Activated CD4-positive, alpha-beta T cell treated with anti-CD3 and anti-CD28 coated beads, Interleukin-2, amount 50 U/mL, for 24 hours (primary cell): Measurements from ENCODE around the gene TANGO6.

Experiments
- DNase-seq, 2 donors: peaks; one replicate each; pipeline ENCODE4 v3.0.0-alpha.2; 2020; ENCODE audit warnings: low read depth in 1 of 2, low spot score in 1 of 2

The TANGO6 gene

DNA sequence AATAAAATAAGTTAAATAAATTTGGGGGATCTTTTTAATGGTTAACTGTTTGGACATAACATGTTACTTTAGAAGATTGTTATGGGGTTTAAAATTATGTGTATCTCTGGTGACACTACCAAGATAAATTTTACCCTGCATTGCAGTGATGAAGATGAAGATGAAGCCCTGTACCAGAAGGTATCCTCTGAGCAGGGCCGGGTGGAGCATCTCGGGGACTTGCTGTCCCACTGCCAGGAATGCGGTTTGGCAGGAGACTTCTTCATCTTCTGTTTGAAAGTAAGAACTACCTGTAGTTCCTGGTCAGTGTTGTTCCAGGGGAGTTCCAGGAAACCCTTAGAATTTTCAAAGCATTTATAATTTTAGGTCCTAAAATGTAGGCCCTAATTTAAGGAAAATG, 64.0 kb downstream of the TANGO6 start:
- DNase-seq = no peak

DNA sequence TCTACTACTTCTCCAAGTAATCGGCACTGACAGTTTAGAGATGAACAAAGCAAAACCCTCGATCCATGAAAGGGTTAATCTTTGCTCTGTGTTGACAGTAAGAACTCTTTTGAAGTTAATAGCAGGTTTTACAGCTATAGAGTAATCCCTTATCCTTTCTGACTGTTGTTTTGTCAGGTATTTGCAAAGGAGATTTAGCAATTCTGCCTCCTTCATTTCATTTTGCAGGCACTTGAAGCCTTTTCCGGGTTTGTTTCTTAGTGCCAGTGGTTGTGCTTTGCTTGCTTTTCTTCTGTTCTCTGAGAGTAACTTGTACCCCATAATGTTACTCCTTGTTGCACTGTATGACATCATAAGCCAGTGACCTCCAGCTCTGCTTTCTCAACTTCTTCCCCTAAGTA, 64.5 kb downstream of the TANGO6 start:
- no peak for DNase-seq

DNA sequence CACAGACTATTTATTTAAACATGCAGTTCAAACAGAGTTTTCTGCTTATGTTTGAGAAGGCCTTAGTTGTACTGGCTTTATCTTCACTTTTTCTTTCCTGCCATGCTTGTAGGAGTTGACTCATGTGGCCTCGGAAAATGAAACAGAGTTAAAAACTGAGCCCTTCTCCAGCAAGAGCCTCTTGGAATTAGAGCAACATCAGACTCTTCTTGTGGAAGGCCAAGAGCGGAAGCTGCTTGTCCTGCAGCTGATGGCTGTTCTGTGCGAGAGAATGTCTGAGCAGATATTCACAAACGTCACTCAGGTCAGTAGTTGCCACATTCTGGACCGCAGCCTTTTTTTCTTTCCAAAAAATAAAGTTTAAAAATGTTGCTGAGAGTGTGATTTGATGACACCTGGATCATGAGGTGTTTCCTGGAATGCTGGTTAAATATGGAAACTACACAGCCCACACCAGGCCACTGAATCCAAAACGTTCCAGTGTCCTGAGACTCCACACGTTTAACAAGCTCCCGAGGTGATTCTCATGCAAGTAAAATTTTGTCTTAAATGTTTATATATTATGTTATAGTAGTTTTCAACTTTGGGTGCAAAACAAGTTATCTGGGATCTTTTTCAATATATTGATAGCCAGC, 65.9 kb downstream of the TANGO6 start:
- no peak for DNase-seq

DNA sequence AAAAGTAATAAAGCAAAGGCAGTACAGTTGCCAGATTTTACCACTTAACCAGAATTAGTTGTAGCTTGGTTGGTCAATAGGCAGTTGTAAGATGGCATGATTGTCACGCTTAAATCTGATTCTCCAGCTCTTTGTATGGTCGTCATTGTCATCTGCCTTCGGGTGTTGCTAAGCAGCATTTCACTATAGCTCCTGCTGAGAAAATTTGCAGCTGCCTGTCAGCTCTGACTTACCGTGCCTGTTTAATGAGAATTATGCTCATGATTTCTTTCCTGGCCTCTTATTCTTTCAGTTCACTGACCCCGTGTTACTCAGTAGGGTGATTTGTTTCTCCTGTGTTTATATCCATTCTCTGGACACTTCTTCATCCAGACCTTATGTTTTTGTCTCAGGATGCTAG, 66.7 kb downstream of the TANGO6 start:
- no peak for DNase-seq

DNA sequence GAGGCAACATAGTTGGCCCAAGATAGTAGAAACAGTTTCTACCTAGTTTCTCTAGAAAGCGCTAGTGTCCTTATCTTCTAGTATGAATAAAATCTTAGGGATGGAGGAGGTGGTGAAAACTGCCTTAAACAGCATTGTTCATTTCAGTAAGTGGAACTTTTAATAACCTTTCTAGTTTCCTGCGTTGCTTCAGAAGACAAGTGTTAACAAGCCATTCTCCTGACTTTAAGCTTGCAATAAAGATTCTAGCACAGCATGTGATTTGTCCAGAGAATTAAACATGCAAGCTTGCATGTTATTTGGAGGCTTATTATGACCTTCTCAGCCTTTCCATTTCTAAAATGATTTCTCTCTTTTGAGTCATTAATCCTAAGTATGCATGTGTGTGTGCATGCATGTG, 72.3 kb downstream of the TANGO6 start:
- no peak for DNase-seq

DNA sequence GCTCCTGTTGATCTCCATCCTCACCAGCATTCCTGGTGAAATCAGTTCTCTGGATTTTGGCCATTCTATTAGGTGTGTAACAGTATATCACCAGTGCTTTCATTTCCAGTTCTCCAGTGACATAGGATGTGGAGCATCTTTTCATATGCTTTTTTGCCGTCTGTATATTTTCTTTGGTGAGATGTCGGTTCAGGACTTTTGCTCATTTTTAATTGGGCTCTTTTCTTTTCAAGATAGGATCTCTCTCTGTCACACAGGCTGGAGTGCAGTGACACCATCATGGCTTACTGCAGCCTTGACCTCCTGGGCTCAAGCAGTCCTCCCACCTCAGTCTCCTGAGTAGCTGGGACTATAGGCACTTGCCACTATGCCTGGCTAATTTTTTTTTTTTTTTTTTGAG, 74.2 kb downstream of the TANGO6 start:
- DNase-seq = no peak

DNA sequence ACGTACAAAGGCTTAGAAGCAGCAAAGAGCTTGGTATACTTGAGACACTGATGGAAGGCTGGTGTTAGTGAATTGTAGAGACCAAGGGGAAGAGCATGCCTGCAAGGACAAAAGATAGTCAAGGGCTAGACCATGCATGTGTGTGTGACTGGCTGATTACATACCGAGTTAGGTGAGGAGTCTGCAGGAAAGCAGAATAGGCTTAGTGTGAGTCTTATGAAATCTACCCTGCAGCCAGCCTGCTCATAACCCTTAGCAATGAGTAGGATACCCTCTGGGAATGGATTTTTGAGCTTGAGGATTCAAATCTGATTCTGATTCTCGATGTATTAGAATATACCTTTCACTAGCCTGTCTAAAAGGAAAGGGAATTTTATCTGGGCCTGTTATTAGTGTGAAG, 77.0 kb downstream of the TANGO6 start:
- DNase-seq = no peak

DNA sequence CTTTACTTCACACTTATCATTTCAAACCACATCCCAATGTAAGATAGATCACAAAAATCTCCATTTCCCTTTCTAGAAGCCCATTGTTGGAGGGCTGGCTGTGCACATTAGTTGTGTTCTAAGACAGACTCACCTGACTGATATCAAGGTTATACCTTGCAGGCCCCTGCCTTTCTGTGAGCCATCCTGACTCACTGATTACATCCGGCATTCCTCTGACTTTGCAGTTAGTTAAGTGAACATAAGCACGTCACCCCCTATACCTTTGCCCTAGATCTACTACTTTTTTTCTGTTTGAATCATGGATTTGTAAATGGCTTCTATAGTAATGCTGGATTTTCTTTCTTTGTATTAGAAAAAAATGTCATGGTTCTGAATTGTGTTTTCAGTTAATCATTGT, 78.3 kb downstream of the TANGO6 start:
- no peak for DNase-seq

DNA sequence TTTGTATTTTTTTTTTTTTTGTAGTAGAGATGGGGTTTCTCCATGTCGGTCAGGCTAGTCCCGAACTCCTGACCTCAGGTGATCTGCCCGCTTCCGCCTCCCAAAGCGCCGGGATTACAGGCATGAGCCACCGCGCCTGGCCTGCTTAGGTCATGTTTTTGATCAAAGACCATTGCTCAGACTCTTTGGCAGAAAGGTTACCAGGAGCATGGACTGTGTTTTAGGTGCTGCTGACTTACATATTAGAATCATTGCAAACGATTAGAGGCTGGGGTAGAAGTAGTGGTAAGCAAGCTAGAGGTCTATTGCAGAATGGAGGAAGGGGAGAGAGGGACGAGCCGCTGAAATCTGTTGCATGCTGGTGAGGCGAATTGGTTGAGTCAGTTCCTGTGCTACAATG, 79.8 kb downstream of the TANGO6 start:
- no peak for DNase-seq

DNA sequence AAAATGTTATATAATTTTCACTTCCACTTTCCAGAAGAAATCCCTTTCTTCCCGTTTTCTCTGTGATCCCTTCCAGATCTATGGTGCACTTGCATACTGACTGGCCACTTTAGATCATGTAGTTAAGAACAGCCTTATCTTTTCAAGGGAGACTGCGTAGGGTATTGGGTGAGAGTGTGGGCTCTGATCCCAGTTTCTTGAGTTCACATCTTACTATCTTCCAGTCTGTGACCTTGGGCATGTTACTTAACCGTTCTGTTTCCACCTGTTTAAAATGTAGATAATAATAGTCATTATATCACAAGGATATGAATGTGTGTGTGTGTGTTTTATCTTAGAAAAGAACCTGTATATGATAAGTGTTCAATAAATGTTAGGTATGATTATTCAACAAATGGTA, 83.7 kb downstream of the TANGO6 start:
- DNase-seq = no peak

DNA sequence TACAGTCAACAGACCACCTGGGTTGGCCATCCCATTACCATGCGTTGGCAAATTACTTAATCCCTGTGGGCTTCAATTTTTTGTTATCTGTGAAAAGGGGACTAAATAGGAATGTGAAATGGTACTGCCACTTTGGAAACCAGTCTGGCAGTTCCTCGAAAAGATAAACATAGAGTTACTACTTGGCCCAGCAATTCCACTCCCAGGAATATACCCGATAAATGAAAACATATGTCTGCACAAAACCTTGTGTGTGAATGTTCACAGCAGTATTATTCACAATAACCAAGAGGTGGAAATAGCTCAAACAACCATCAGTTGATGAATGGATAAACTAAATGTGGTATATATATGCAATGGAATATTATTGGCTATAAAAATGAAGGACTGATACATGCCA, 87.9 kb downstream of the TANGO6 start:
- no peak for DNase-seq

DNA sequence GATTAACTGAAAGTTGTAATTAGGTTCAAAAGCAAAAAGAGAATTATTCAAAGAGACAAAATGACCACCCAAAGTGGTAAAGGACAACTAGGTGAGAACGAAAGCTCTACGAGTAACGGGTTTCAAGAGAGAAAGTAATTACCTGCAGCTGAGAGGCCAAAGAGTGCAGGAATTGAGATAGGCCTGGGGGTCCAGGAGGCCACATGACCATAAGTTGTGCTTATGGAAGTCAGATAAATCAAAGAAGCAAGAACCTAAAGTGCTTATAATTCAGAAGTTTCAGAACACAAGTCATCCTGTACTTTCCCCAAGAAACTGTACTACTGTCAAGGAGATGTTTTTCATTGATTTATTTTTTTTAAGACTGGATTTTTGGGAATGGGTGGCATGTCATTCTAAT, 91.1 kb downstream of the TANGO6 start:
- no peak for DNase-seq

DNA sequence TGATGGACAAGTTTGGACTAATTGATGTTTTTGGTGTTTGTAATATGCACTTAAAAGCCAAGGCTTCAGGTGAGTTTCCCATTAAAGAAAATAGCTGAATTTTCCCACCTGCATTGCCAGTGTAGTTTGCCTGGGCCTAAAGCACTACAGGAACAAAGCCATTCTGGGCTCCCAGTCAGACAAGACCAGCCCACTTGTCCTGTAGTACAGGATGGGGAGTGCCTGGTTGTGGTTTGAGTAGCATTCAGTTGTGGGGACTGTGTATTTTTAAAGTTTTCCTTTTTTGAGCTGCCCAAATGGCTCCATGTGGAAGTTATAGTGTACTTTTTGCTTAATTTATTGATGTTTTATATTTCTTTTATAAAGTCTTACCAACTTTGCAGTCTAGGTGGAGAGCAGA, 91.7 kb downstream of the TANGO6 start:
- no peak for DNase-seq

DNA sequence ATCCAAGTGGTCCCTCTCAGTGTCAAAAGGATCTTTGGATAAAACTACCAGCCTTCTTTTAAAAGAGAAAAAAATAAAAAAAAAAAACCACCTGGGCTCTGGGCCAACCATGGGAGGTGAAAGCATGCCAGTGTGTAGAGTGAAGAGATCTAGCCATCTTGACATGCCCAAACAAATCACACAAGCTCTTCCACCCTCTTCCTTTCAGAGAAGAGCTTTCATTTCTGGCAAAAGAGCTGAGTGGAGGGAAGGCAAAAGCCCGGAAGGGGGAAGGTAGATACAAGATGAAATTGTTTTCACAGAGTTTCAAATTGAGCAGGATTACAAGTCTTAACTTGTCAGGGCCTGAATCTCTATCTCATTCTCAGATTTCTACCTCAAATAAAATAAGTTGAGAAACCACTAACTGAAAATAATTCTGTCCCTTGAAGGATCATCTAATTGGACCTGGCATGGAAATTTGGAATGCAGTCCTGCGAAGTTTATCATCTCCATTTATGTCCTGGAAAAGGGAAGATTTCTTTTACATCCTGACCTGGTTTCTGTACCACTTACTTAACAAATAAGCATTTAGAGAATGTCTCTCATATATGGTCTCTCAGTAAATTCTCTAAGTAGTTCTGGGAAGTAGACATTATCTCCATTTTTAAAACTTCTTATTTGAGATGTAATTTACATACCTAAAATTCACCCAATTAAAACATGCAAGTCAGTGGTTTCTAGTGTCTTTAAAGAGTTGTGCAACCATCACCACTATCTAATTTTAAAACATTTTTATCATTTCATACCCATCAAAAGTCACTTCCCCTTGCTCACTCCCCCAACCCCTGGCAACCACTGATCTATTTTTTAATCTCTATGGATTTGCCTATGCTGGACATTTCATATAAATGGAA, 93.7 kb downstream of the TANGO6 start:
- DNase-seq = no peak

DNA sequence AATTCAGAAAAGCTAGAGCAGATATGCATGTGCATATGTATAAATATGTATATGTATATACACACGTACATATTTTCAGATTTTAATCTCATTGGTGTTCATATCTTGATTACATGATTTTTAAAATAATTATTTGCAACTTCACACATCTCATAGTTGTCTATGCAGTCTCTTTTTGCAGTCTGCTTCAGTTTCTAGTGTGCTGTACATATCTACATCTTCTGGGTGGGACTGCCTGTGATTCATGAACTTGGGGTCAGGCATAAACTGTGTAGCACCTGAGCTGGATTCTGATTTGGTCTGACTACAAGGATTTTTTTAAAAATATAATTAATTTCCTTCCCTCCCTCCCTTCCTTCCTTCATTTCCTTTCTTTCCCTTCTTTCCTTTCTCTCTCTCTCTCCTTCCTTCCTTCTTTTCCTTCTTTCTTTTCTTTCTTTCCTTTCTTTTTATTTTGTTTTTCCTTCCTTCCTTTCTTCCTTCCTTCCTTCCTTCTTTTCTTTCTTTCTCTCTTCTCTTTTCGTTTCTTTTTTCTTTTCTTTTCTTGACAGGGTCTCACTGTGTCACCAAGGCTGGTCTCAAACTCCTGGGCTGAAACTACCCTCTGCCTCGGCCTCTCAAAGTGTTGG, 96.5 kb downstream of the TANGO6 start:
- DNase-seq = no peak

DNA sequence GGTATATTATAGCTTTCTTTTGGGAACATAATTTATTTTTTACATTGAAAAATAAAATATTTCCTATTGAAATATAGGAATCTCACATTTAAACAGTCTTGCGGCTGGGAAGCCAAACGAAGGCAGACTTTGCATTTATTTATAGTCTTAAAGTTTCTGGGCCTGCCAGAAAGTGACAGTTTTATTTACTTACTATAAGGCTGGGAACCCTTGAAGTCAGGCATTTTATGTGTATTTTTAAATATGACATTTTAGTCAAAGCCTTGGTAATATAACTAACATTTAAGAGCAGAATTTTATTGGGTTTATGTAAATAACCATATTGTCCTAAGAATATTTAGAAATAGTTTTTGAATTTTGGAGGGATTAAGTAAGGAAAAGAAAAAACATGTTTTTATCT, 97.5 kb downstream of the TANGO6 start:
- DNase-seq = no peak

DNA sequence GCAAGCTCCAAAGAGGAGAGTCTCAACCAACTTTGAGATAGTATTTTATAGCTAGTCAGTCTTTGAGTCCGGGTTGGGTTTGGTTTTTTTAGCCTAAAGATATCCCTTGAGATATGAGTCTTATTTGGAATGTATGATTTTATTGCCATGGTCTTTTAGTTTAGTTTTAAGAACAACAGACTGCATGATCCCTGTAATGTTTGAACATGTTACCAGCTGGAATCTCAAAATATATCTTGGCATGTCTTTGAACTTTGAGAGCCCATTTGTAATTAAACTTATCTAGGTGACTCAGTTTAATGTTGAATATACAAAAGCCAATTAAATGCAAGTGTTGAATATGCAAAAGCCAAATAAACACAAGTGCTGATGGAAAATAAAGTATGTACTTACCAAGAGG, 100.6 kb downstream of the TANGO6 start:
- DNase-seq = no peak

DNA sequence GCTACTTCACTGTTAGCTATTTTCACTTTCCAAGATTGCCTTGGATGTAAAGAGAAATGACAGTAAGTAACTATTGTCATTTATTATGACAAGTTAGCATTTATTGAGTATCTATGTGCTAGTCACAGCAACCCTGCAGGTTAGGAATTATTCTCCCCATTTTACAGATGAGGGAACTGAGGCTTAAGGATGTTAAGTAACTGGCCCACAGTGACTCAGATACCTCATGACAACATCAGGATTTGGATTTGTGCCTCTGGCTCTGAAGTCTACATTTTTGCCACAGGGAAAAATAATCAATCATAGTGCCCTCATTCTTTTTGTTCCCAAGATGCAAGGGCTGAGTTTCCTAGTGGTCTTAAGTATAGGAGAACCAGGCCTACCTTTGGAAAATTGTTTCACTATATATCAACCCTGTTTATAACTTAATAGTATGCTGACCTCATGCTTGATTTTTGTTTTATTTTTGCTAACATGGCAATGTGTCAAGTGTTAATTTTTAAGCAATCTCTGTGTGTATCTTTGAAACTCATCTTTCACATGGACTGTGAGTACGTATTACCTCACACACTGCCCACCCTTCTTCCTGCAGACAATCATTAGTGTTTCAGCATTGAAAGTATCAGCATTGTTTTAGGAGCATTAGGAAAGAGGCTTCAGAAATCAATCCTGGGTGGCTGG, 105.0 kb downstream of the TANGO6 start:
- no peak for DNase-seq

DNA sequence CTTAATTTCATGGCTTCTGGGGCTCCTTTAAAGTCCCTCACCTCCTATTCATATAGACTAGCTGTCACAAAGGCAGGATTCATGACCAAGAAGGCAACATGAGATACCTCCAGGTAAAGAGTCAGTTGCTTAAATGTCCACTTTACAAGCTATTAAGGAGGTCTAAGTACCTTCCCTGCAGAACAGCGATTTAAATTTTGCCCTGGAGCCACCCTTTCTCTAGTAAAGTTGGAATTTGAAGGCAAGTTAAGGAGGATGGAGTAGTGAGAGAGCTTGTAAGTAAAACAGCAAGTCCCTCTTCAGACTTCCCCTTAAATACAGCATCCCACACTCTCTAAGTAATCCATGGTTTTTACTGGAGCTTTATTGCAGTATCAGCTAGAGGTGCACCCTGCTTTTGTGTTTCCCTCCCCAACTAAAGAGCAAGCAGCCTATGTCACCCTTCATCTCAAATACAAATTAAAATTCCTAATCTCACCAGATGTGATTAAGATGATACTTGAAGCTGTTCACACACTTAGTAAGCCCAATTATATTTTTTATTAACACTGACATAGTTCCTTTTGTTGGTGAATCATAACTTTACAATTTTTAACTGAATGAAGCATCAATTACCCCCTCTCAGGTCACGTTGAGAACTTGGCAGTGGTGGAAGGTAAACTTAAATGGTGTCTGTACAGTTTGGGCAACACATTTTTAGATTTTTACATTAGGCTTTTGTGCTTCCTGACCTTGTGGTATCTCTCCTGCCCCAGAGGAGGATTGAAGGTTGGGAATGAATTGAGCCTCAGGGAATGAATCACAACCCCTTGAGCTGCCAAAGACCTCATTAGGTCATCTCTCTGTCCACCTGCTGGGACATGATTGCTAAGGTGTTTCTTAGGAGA, 108.9 kb downstream of the TANGO6 start:
- no peak for DNase-seq

DNA sequence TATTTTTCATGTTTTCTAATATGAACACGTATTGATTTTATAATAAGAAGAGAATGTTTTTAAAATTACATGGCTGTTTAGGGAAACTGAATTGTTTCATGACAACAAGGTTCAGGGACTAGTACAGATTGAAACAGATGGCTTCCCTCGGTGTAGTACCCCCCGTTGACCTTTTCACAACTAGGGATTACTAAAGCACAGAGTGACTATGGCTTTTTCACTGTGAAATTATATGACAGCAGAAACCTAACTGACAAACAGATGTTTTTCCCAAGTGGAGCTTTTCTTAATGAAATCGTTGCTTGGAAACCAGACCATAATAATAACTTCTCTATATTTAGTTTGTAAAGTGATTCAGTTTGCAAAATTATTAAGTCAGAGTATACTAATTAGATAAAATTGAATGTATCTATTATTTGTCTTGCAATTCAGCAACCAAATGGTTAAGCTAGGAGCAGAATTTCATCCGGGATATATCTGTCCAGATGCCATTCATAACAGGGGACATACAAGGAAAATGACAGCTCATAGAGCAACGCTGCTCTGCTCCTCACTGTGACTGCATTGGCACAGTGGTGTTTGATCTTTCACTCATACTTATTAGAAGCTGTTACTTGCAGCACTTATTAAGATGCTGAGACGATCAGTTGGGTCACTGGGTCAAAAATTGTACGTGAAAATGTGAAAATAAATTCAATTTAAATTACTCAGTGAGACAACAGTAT, 111.7 kb downstream of the TANGO6 start:
- DNase-seq = no peak
